ENCODE data around the gene COG7. TPM values are rescaled to one million over a fixed set of nuclear protein-coding genes. Genes with fewer than 3 reads are reported as not detected.
A peak's percentile ranks its signal among the peaks of the same experiment; 100 is the strongest.

Gene COG7
- polyA plus RNA-seq, 1 experiment, result 31.2 TPM

GRCh38 chr16:23436951-23437350 is 16.0 kb downstream of the COG7 start:
- Histone ChIP-seq H3K4me3 (ENCODE audit: low read depth, low read length) (no peak overlapping the region), H3K27me3 (ENCODE audit: control insufficient read depth, insufficient read depth, low read length) (no peaks in the 10 kb centered on the region), H3K36me3 (ENCODE audit: control insufficient read depth, insufficient read depth, low read length) (peaks cover 13% of the 10 kb centered on the region)
- TF ChIP-seq CTCF (IDR thresholded peaks at IDR 0.05; ENCODE audit: insufficient read depth, low read depth, low read length), result no peak
- POLR2A ChIA-PET, result no interaction called here
- CTCF ChIA-PET, result interaction anchor here (0.7 to 8.6 kb wide), 7 partner anchors 7 to 256 kb away, joined by 3 to 292 read pairs (median 22); partner anchors contain the start of genes COG7 and SCNN1G
- DNase-seq (ENCODE audit: low read depth), result no peak

GRCh38 chr16:23435500-23435899 is 17.5 kb downstream of the COG7 start:
- TF ChIP-seq CTCF (IDR thresholded peaks at IDR 0.05; ENCODE audit: insufficient read depth, low read depth, low read length), result peak; percentile 87
- no peaks in the 10 kb centered on the region for H3K27me3 ChIP-seq (ENCODE audit: control insufficient read depth, insufficient read depth, low read length)
- H3K4me3 ChIP-seq (ENCODE audit: low read depth, low read length), result no peak overlapping the region
- DNase-seq (ENCODE audit: low read depth), result no peak
- ChIA-PET POLR2A (no interaction called here), CTCF (interaction anchor here (0.6 to 8.6 kb wide), 38 partner anchors 8 to 536 kb away, joined by 3 to 292 read pairs (median 5); partner anchors contain the start of genes COG7 and SCNN1G)
- H3K36me3 ChIP-seq (ENCODE audit: control insufficient read depth, insufficient read depth, low read length), result peaks cover 13% of the 10 kb centered on the region

- H3K27me3 ChIP-seq (ENCODE audit: control insufficient read depth, insufficient read depth, low read length), result no peaks in the 10 kb centered on the region
- peaks cover 15% of the 10 kb centered on the region for H3K36me3 ChIP-seq (ENCODE audit: control insufficient read depth, insufficient read depth, low read length)
- no peak overlapping the region for H3K4me3 ChIP-seq (ENCODE audit: low read depth, low read length)
- POLR2A ChIA-PET, result no interaction called here
- no peak for DNase-seq (ENCODE audit: low read depth)
- CTCF ChIA-PET, result interaction anchor here (0.6 to 8.6 kb wide), 51 partner anchors 9 to 1070 kb away, joined by 3 to 292 read pairs (median 4); partner anchors contain the start of genes COG7, SCNN1G and USP31
- peak; percentile 76 for TF ChIP-seq CTCF (IDR thresholded peaks at IDR 0.05; ENCODE audit: insufficient read depth, low read depth, low read length)
These were observed 18.6 kb downstream of the COG7 start for GRCh38 chr16:23434380-23434779.

- Histone ChIP-seq H3K27me3 (ENCODE audit: control insufficient read depth, insufficient read depth, low read length) (no peaks in the 10 kb centered on the region), H3K4me3 (ENCODE audit: low read depth, low read length) (no peak overlapping the region), H3K36me3 (ENCODE audit: control insufficient read depth, insufficient read depth, low read length) (peaks cover 15% of the 10 kb centered on the region)
- DNase-seq (ENCODE audit: low read depth), result no peak
- ChIA-PET CTCF (interaction anchor here (0.5 to 8.6 kb wide), 41 partner anchors 8 to 1071 kb away, joined by 3 to 292 read pairs (median 4); partner anchors contain the start of genes COG7, SCNN1G and USP31), POLR2A (no interaction called here)
- no peak for TF ChIP-seq CTCF (IDR thresholded peaks at IDR 0.05; ENCODE audit: insufficient read depth, low read depth, low read length)
These were observed 19.6 kb downstream of the COG7 start for GRCh38 chr16:23433261-23433920.

- POLR2A ChIA-PET, result no interaction called here
- DNase-seq (ENCODE audit: low read depth), result no peak
These were observed 20.5 kb downstream of the COG7 start for GRCh38 chr16:23432176-23433128.

More at GRCh38 chr16:23432176-23433128, 20.5 kb downstream of the COG7 start:
- H3K27me3 ChIP-seq (ENCODE audit: control insufficient read depth, insufficient read depth, low read length), result no peaks in the 10 kb centered on the region
- H3K4me3 ChIP-seq (ENCODE audit: low read depth, low read length), result no peak overlapping the region
- H3K36me3 ChIP-seq (ENCODE audit: control insufficient read depth, insufficient read depth, low read length), result peaks cover 15% of the 10 kb centered on the region
- TF ChIP-seq CTCF (IDR thresholded peaks at IDR 0.05; ENCODE audit: insufficient read depth, low read depth, low read length), result peak; percentile 46
- CTCF ChIA-PET, result interaction anchor here (0.7 to 8.6 kb wide), 11 partner anchors 7 to 365 kb away, joined by 3 to 292 read pairs (median 11); partner anchors contain the start of genes COG7 and SCNN1G

All from BJ (cell line).